Measurements from ENCODE around the gene MTMR8.

The MTMR8 gene

GRCh38 chrX:64313624-64314023, 81.6 kb downstream of the MTMR8 start:
- DNase-seq (ENCODE audit: low read depth in 2 of 2): no peak

GRCh38 chrX:64306712-64307111, 88.5 kb downstream of the MTMR8 start:
- no peak for DNase-seq (ENCODE audit: low read depth in 2 of 2)

- no peak for DNase-seq (ENCODE audit: low read depth in 2 of 2)
Observed at GRCh38 chrX:64291123-64291522, 104.1 kb downstream of the MTMR8 start.

- no peak for DNase-seq (ENCODE audit: low read depth in 2 of 2)
Observed at GRCh38 chrX:64265265-64265664, 130.0 kb downstream of the MTMR8 start.

- no peak for DNase-seq (ENCODE audit: low read depth in 2 of 2)
Observed at GRCh38 chrX:64230123-64230970, 164.9 kb downstream of the MTMR8 start, which contains the start of gene ASB12. Gene ASB12, minus strand, starts transcription at chrX:64230607. Its CDS starts 4,957 bp downstream, at chrX:64225650.

- no peak for DNase-seq (ENCODE audit: low read depth in 2 of 2)
Observed at GRCh38 chrX:64229154-64229553, 166.1 kb downstream of the MTMR8 start.

Measured in stimulated activated CD8-positive, alpha-beta memory T cell treated with anti-CD3 and anti-CD28 coated beads, Interleukin-15, amount 100 ng/mL, for 4 hours (primary cell).